ENCODE results near the gene B9D2.

DNA sequence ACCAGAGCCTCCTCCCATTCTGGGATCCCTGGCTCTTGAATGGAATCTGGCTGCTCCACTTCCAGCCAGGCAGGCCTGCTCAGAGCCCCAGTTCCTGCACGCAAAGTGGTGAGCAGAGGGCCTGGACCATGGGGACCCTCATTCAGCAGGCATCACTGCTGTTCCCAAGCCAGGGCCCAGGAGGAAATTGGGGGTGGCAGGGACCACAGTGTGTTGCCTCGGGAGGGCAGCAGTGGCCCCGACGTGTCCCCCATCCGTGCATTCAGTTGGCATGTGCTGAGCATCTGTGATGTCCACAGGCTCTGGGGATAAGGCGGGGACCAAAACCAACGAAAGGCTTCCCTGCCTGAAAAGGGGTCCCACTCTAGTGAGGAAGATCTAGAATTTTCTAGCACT lies 42.7 kb downstream of the B9D2 start:
- TF ChIP-seq, protein P1, sequence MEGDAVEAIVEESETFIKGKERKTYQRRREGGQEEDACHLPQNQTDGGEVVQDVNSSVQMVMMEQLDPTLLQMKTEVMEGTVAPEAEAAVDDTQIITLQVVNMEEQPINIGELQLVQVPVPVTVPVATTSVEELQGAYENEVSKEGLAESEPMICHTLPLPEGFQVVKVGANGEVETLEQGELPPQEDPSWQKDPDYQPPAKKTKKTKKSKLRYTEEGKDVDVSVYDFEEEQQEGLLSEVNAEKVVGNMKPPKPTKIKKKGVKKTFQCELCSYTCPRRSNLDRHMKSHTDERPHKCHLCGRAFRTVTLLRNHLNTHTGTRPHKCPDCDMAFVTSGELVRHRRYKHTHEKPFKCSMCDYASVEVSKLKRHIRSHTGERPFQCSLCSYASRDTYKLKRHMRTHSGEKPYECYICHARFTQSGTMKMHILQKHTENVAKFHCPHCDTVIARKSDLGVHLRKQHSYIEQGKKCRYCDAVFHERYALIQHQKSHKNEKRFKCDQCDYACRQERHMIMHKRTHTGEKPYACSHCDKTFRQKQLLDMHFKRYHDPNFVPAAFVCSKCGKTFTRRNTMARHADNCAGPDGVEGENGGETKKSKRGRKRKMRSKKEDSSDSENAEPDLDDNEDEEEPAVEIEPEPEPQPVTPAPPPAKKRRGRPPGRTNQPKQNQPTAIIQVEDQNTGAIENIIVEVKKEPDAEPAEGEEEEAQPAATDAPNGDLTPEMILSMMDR (IDR thresholded peaks at IDR 0.05; ENCODE audit: borderline replicate concordance, extremely low read depth, low read length, poor library complexity, severe bottlenecking), result no peak
- TF ChIP-seq EZH2 (IDR thresholded peaks at IDR 0.05; ENCODE audit: borderline replicate concordance, low read depth, low read length, severe bottlenecking), result no peak
